Right kidney (tissue), 9 donors: ENCODE data around the gene PCDHA6.
"Not testable (repeated sequence)": the region's sequence is repeated elsewhere in the genome, so short reads cannot be mapped to it uniquely, and the experiment has no call there.

Experiments used
- DNase-seq: peaks from one replicate; pipeline ENCODE4 v3.0.0-alpha.2; 2016
- long read RNA-seq, 8 donors: transcript quantifications; one replicate each; lab custom pipeline, GENCODE V29; 2026

PCDHA6 gene, protein sequence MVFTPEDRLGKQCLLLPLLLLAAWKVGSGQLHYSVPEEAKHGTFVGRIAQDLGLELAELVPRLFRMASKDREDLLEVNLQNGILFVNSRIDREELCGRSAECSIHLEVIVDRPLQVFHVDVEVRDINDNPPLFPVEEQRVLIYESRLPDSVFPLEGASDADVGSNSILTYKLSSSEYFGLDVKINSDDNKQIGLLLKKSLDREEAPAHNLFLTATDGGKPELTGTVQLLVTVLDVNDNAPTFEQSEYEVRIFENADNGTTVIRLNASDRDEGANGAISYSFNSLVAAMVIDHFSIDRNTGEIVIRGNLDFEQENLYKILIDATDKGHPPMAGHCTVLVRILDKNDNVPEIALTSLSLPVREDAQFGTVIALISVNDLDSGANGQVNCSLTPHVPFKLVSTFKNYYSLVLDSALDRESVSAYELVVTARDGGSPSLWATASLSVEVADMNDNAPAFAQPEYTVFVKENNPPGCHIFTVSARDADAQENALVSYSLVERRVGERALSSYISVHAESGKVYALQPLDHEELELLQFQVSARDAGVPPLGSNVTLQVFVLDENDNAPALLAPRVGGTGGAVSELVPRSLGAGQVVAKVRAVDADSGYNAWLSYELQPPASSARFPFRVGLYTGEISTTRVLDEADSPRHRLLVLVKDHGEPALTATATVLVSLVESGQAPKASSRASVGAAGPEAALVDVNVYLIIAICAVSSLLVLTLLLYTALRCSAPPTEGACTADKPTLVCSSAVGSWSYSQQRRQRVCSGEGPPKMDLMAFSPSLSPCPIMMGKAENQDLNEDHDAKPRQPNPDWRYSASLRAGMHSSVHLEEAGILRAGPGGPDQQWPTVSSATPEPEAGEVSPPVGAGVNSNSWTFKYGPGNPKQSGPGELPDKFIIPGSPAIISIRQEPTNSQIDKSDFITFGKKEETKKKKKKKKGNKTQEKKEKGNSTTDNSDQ
- long read RNA-seq, donor 1, result 0 reads
- long read RNA-seq, donor 2, full-length matches to known transcripts, result 1 of 1 reads
- long read RNA-seq, donor 2, partial matches to known transcripts, result 0 of 1 reads
- long read RNA-seq, donor 2, other reads (novel, unspliced or antisense), result 0 of 1 reads
- long read RNA-seq, donor 3, result 0 reads
- long read RNA-seq, donor 4, result 0 reads
- long read RNA-seq, donor 5, result 0 reads
- long read RNA-seq, donor 6, partial matches to known transcripts, result 0 of 1 reads
- long read RNA-seq, donor 6, other reads (novel, unspliced or antisense), result 0 of 1 reads
- long read RNA-seq, donor 7, full-length matches to known transcripts, result 1 of 1 reads
- long read RNA-seq, donor 7, partial matches to known transcripts, result 0 of 1 reads
- long read RNA-seq, donor 7, other reads (novel, unspliced or antisense), result 0 of 1 reads
- long read RNA-seq, donor 8, result 0 reads

DNA sequence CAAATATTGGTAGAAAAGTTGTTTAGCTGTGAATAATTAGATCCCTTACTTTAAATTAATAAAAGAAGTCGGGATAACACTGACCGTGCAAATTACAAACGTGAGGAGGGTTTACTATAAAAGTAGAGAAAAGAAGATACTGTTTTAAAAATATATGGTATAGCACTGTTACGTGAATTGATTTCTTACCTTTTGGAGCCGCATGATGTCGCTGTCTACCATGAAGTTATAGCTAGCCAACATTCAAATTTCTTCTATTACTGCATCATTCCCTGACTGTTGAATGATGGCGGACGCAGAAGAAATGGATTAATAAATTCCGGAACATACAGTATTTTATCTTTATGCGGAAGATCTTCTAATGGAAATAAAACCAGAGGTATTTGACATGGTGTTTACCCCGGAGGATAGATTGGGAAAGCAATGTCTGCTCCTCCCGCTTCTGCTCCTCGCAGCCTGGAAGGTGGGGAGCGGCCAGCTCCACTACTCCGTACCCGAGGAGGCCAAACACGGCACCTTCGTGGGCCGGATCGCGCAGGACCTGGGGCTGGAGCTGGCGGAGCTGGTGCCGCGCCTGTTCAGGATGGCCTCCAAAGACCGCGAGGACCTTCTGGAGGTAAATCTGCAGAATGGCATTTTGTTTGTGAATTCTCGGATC, at the start of gene PCDHA6:
PCDHA6 (plus strand) TSS at position 257 of the 658 bp plus-strand sequence; CDS start at position 389, 132 bp downstream.
- no peak for DNase-seq

- DNase-seq, result no peak
Measured at GRCh38 chr5:140780512-140780911, 47.2 kb upstream of the PCDHA6 start.

- no peak for DNase-seq
Measured at GRCh38 chr5:140785905-140786686, 41.7 kb upstream of the PCDHA6 start, which contains the start of gene PCDHA1. TSS of gene PCDHA1 (plus strand) at chr5:140786140.

DNA sequence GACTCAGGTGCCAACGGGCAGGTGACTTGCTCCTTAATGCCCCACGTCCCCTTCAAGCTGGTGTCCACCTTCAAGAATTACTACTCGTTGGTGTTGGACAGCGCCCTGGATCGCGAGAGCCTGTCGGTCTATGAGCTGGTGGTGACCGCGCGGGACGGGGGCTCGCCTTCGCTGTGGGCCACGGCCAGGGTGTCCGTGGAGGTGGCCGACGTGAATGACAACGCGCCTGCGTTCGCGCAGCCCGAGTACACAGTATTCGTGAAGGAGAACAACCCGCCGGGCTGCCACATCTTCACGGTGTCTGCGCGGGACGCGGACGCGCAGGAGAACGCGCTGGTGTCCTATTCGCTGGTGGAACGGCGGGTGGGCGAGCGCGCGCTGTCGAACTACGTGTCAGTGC, 40.3 kb upstream of the PCDHA6 start:
- not testable (repeated sequence) for DNase-seq

- not testable (repeated sequence) for DNase-seq
Measured at GRCh38 chr5:140787849-140788504, 39.8 kb upstream of the PCDHA6 start.

- DNase-seq, result no peak
Measured at GRCh38 chr5:140791089-140791488, 36.7 kb upstream of the PCDHA6 start.

GRCh38 chr5:140794595-140795258, 33.0 kb upstream of the PCDHA6 start, which contains the start of gene PCDHA2:
TSS of gene PCDHA2 (plus strand) at chr5:140794852.
- no peak for DNase-seq

DNA sequence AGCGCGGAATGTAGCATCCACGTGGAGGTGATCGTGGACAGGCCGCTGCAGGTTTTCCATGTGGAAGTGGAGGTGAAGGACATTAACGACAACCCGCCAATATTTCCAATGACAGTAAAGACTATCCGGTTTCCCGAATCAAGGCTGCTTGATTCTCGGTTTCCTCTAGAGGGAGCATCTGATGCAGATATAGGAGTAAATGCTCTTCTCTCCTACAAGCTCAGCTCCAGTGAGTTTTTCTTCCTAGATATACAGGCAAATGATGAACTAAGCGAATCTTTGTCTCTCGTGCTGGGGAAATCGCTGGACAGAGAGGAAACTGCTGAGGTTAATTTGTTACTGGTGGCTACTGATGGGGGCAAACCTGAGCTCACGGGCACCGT, 32.5 kb upstream of the PCDHA6 start:
- DNase-seq, result no peak

DNA sequence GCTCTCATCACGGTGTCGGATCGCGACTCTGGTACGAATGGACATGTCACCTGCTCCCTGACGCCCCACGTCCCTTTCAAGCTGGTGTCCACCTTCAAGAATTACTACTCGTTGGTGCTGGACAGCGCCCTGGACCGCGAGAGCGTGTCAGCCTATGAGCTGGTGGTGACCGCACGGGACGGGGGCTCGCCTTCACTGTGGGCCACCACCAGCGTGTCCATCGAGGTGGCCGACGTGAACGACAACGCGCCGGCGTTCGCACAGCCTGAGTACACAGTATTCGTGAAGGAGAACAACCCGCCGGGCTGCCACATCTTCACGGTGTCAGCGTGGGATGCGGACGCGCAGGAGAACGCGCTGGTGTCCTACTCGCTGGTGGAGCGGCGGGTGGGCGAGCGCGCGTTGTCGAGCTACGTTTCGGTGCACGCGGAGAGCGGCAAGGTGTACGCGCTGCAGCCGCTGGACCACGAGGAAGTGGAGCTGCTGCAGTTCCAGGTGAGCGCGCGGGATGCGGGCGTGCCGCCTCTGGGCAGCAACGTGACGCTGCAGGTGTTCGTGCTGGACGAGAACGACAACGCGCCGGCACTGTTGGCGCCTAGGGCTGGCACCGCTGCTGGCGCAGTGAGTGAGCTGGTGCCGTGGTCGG, 31.6 kb upstream of the PCDHA6 start:
- not testable (repeated sequence) for DNase-seq

DNA sequence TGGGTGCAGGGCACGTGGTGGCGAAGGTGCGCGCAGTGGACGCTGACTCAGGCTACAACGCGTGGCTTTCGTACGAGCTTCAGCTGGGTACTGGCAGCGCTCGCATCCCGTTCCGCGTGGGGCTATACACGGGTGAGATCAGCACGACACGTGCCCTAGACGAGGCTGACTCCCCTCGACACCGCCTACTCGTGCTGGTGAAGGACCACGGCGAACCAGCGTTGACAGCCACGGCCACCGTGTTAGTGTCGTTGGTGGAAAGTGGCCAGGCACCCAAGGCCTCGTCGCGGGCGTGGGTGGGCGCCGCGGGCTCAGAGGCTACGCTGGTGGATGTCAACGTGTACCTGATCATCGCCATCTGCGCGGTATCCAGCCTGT, 31.1 kb upstream of the PCDHA6 start:
- DNase-seq, result no peak

DNA sequence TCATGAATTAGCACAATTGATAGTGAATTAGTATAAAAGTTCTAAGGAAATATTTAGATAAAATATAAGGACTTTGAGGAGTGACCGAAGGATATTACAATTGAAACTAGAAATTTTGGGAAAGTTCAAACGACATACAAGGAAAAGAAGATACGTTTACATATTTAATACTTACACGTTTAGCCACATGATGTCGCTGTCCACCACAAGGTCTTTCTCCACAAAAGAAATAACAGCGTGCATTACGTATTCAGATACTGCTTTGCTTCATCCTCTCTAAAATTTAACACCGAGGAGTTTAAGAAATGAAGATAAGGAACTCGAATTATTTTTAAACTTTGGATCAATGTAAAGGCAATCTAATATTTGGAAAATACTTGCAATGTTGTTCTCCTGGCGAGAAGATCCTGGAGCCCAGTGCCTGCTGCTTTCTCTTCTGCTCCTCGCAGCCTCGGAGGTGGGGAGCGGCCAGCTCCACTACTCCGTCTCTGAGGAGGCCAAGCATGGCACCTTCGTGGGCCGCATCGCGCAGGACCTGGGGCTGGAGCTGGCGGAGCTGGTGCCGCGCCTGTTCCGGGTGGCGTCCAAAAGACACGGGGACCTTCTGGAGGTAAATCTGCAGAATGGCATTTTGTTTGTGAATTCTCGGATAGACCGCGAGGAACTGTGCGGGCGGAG, 26.8 kb upstream of the PCDHA6 start, which contains the start of gene PCDHA3:
PCDHA3 (plus strand) TSS at position 242 of the 678 bp plus-strand sequence.
- no peak for DNase-seq

DNA sequence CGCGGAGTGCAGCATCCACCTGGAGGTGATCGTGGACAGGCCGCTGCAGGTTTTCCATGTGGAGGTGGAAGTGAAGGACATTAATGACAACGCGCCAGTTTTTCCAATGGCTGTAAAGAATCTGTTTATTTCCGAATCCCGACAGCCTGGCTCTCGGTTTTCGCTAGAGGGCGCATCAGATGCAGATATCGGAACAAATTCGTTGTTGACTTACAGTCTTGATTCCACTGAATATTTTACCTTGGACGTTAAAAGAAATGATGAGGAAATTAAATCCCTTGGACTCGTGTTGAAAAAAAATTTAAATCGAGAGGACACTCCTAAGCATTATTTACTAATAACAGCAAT, 26.3 kb upstream of the PCDHA6 start:
- no peak for DNase-seq

DNA sequence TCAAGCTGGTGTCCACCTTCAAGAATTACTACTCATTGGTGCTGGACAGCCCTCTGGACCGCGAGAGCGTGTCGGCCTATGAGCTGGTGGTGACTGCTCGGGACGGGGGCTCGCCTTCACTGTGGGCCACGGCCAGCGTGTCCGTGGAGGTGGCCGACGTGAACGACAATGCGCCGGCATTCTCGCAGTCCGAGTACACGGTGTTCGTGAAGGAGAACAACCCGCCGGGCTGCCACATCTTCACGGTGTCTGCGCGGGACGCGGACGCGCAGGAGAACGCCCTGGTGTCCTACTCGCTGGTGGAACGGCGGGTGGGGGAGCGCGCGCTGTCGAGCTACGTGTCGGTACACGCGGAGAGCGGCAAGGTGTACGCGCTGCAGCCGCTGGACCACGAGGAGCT, 25.4 kb upstream of the PCDHA6 start:
- DNase-seq, result not testable (repeated sequence)

DNA sequence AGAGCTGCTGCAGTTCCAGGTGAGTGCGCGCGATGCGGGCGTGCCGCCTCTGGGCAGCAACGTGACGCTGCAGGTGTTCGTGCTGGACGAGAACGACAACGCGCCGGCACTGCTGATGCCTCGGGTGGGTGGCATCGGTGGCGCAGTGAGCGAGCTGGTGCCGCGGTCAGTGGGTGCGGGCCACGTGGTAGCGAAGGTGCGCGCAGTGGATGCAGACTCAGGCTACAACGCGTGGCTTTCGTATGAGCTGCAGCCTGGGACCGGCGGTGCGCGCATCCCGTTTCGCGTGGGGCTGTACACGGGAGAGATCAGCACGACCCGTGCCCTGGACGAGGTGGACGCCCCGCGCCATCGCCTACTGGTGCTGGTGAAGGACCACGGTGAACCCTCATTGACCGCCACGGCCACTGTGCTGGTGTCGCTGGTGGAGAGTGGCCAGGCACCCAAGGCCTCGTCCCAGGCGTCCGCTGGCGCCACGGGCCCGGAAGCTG, 24.9 kb upstream of the PCDHA6 start:
- no peak for DNase-seq

GRCh38 chr5:140806834-140807775, 20.7 kb upstream of the PCDHA6 start, which contains the start of gene PCDHA4:
TSS of gene PCDHA4 (plus strand) at chr5:140807068.
- DNase-seq, result no peak

DNA sequence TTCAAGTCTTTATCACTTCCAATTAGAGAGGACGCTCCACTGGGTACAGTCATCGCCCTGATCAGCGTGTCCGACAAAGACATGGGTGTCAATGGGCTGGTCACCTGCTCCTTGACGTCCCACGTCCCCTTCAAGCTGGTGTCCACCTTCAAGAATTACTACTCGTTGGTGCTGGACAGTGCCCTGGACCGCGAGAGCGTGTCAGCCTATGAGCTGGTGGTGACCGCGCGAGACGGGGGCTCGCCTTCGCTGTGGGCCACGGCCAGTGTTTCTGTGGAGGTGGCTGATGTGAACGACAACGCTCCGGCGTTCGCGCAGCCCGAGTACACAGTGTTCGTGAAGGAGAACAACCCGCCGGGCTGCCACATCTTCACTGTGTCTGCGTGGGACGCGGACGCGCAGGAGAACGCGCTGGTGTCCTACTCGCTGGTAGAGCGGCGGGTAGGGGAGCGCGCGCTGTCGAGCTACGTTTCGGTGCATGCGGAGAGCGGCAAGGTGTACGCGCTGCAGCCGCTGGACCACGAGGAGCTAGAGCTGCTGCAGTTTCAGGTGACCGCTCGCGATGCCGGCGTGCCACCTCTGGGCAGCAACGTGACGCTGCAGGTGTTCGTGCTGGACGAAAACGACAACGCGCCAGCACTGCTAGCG, 19.4 kb upstream of the PCDHA6 start:
- not testable (repeated sequence) for DNase-seq
